ENCODE data around the gene SLC6A6. TPM values are rescaled to one million over a fixed set of nuclear protein-coding genes. Genes with fewer than 3 reads are reported as not detected.
"Not testable (repeated sequence)": the region's sequence is repeated elsewhere in the genome, so short reads cannot be mapped to it uniquely, and the experiment has no call there.

Gene SLC6A6
- total RNA-seq, 2 donors from 2014 or later, result 51.8 to 68.6 TPM

DNA sequence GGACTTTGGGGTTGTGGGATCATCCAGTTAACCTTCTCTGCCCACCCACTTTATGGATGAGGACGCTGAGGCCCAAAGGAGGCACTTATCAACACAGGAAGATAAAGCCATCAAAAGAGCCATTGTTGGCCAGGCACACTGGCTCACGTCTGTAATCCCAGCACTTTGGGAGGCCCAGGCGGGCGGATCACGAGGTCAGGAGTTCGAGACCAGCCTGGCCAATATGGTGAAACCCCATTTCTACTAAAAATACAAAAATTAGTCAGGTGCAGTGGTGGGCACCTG, 7.3 kb downstream of the SLC6A6 start:
- not testable (repeated sequence) for ATAC-seq; H3K27me3 Mint-ChIP-seq; H3K9me3 ChIP-seq (ENCODE audit: control insufficient read depth, low read length, poor library complexity, severe bottlenecking); H3K36me3 Mint-ChIP-seq (ENCODE audit: low read depth); H3K4me3 Mint-ChIP-seq; DNase-seq
- H3K4me1 Mint-ChIP-seq, result peaks cover 36% of the 10 kb centered on the region
- peak overlapping the region; percentile 80 for H3K27ac Mint-ChIP-seq

- no peaks in the 10 kb centered on the region for H3K9me3 ChIP-seq (ENCODE audit: control insufficient read depth, low read length, poor library complexity, severe bottlenecking)
- Mint-ChIP-seq H3K27me3 (no peaks in the 10 kb centered on the region), H3K27ac (peak overlapping the region; percentile 80), H3K4me3 (no peak overlapping the region), H3K36me3 (ENCODE audit: low read depth) (peaks cover 4% of the 10 kb centered on the region), H3K4me1 (peaks cover 38% of the 10 kb centered on the region)
- ATAC-seq, result no peak
- DNase-seq, result no peak
Observed at GRCh38 chr3:14410106-14410502, 7.7 kb downstream of the SLC6A6 start.

DNA sequence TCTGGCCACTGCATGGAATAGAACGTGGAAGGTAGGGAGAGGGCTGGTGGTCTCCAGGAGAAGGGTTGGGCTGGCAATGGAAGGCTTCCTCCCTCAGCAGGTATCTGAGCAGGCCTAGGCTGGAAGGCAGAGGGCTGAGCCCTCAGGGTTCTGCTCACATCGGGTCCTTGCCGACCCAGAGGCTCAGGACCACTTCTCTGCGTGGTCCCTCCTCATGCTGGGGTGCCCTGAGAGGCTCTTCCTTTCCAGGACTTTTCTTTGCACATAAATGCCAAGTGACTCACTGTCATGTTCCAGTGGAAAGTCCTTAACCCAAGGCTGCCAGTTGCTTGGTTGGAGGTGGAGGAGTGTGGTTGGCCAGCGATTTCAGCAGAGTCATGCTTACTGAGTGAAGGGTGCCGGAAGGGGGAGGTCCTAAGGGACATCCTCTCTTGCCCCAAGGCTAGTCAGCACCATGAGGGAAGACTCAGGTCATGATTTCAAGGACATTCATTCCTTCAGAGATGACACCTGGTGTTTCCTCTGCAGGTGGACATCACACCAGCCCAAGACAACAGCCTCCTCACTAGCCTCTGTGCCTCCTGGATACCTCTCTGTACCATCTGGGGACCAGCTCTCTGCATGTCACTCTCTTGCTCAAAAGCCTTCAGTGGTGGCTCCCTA, 8.2 kb downstream of the SLC6A6 start:
- H3K27me3 Mint-ChIP-seq, result no peaks in the 10 kb centered on the region
- peaks cover 33% of the 10 kb centered on the region for H3K4me1 Mint-ChIP-seq
- peak; percentile 71 for ATAC-seq
- no peaks in the 10 kb centered on the region for H3K9me3 ChIP-seq (ENCODE audit: control insufficient read depth, low read length, poor library complexity, severe bottlenecking)
- no peak overlapping the region for H3K4me3 Mint-ChIP-seq
- peak overlapping the region; percentile 43 for H3K27ac Mint-ChIP-seq
- no peak for DNase-seq
- peaks cover 4% of the 10 kb centered on the region for H3K36me3 Mint-ChIP-seq (ENCODE audit: low read depth)

DNA sequence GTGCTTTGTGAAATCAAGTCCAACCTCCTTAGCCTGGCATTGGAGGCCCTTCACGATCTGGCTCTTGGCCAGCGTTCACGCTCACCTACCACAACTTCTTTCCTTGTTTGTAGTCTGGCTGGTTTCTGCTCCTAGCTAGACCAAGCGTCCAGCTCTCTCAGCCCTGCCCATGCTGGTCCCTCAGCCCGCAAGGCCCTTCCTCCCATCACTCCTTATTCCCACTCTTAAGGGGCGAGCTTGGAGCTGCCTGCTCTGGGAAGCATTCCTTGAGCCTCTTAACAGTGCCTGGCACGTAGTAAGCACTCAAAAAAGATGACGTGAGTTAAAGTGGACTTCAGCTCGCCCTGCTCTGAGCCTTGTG, 8.7 kb downstream of the SLC6A6 start:
- Mint-ChIP-seq H3K4me3 (no peak overlapping the region), H3K4me1 (peaks cover 29% of the 10 kb centered on the region), H3K27ac (no peak overlapping the region), H3K27me3 (no peaks in the 10 kb centered on the region), H3K36me3 (ENCODE audit: low read depth) (peaks cover 4% of the 10 kb centered on the region)
- ATAC-seq (no peak), DNase-seq (no peak)
- no peaks in the 10 kb centered on the region for H3K9me3 ChIP-seq (ENCODE audit: control insufficient read depth, low read length, poor library complexity, severe bottlenecking)

DNA sequence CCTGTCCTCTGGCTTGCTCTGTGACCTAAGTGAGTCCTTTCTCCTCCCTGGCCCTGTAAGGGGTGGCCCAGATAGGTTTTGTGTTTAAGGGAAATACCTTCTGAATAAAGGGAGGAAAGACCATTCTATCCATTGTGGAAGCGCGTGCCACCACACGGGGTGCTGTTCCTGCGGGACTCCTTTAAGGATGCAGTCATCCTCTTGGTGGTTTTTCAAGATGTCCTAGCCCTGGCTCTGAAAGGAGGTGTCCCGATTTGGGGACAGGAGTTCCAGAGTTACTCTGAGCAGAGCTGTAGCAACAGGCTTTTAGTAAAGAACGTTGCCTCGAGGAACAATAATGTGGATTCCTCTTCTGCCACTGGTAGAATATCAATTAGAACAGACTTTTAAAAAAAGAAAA, 9.6 kb downstream of the SLC6A6 start:
- Mint-ChIP-seq H3K4me3 (no peak overlapping the region), H3K27ac (peak overlapping the region; percentile 41), H3K4me1 (peaks cover 26% of the 10 kb centered on the region), H3K36me3 (ENCODE audit: low read depth) (peaks cover 4% of the 10 kb centered on the region), H3K27me3 (no peaks in the 10 kb centered on the region)
- no peaks in the 10 kb centered on the region for H3K9me3 ChIP-seq (ENCODE audit: control insufficient read depth, low read length, poor library complexity, severe bottlenecking)
- DNase-seq, result no peak
- ATAC-seq, result no peak

GRCh38 chr3:14412831-14413380, 10.5 kb downstream of the SLC6A6 start:
- H3K4me1 Mint-ChIP-seq, result peaks cover 19% of the 10 kb centered on the region
- no peaks in the 10 kb centered on the region for H3K27me3 Mint-ChIP-seq
- no peaks in the 10 kb centered on the region for H3K9me3 ChIP-seq (ENCODE audit: control insufficient read depth, low read length, poor library complexity, severe bottlenecking)
- peak overlapping the region; percentile 41 for H3K27ac Mint-ChIP-seq
- DNase-seq (no peak), ATAC-seq (no peak)
- H3K4me3 Mint-ChIP-seq, result no peak overlapping the region
- peaks cover 4% of the 10 kb centered on the region for H3K36me3 Mint-ChIP-seq (ENCODE audit: low read depth)

DNA sequence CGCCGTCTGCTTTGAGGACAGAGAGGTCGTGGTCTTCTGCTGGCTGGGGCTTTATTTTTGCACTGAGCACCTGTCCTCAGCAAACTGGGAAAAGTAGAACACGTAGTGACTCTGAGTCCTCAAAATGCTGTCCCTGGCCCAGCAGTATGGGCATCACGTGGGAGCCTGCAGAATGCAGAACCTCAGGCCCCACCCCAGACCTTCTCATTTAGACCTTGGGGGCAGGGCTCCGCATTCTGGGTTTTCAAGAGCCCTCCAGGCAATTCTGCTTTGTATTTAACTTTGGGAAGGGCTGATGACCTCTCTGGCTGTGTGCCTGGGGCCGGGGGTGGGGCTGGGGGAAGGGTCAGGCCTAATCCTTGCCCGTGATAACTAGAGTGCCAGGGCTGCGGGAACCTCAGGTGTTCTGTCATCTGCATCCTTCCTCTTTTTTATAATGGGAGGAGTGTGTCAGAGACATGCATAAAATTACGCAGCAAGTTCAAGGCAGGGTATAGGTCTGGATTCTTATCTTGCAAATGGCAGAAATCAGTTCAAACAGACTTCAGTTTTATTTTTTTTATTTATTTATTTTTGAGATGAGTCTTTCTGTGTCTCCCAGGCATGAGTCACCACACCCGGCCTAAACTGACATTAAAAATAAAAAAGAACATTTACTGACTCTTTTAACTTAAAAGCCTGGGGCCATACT, 11.1 kb downstream of the SLC6A6 start:
- Mint-ChIP-seq H3K27ac (peak overlapping the region; percentile 41), H3K36me3 (ENCODE audit: low read depth) (peaks cover 4% of the 10 kb centered on the region), H3K27me3 (no peaks in the 10 kb centered on the region), H3K4me1 (peaks cover 21% of the 10 kb centered on the region), H3K4me3 (no peak overlapping the region)
- DNase-seq (no peak), ATAC-seq (no peak)
- H3K9me3 ChIP-seq (ENCODE audit: control insufficient read depth, low read length, poor library complexity, severe bottlenecking), result no peaks in the 10 kb centered on the region

DNA sequence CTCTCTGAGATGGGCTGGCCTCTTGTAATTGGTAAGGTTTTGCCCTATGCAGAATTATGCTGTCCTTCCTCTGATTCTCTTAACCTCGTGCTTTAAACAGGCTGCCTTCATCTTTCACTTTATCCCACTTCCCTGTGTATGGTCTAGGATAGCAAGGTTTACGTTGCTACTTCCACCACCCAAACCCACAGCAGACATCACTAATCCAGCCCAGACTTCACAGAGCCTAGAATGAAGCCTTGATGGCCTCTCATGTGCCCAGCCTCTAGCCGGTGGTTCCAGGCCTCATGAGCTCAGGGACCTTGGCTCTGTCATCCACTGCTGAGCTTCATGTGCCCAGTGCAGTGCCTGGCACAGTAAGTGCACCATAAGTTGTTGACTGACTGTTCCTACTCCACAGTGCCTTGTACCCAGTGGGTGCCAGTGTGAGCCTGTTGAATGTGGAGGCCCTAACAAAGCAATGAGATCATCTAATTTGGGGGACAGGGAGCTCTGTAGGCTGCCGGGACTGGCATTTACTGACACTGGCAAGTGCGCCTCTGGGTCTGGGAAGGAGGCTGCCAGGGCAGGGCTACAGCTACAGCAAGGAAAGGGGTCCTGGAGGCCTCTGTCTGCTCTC, 12.5 kb downstream of the SLC6A6 start:
- no peak for ATAC-seq
- H3K9me3 ChIP-seq (ENCODE audit: control insufficient read depth, low read length, poor library complexity, severe bottlenecking), result no peaks in the 10 kb centered on the region
- Mint-ChIP-seq H3K27me3 (no peaks in the 10 kb centered on the region), H3K4me1 (peaks cover 20% of the 10 kb centered on the region), H3K27ac (peak overlapping the region; percentile 0), H3K36me3 (ENCODE audit: low read depth) (peaks cover 4% of the 10 kb centered on the region), H3K4me3 (no peak overlapping the region)
- no peak for DNase-seq

GRCh38 chr3:14415501-14415900, 13.1 kb downstream of the SLC6A6 start:
- ATAC-seq, result no peak
- no peaks in the 10 kb centered on the region for H3K27me3 Mint-ChIP-seq
- H3K4me1 Mint-ChIP-seq, result peaks cover 17% of the 10 kb centered on the region
- peaks cover 4% of the 10 kb centered on the region for H3K36me3 Mint-ChIP-seq (ENCODE audit: low read depth)
- peak overlapping the region; percentile 0 for H3K27ac Mint-ChIP-seq
- H3K4me3 Mint-ChIP-seq, result no peak overlapping the region
- H3K9me3 ChIP-seq (ENCODE audit: control insufficient read depth, low read length, poor library complexity, severe bottlenecking), result no peaks in the 10 kb centered on the region
- DNase-seq, result no peak

- Mint-ChIP-seq H3K4me1 (peaks cover 13% of the 10 kb centered on the region), H3K4me3 (no peak overlapping the region), H3K27me3 (no peaks in the 10 kb centered on the region), H3K36me3 (ENCODE audit: low read depth) (no peaks in the 10 kb centered on the region), H3K27ac (peak overlapping the region; percentile 0)
- H3K9me3 ChIP-seq (ENCODE audit: control insufficient read depth, low read length, poor library complexity, severe bottlenecking), result no peaks in the 10 kb centered on the region
- no peak for DNase-seq
- ATAC-seq, result no peak
Observed at GRCh38 chr3:14416453-14416852, 14.0 kb downstream of the SLC6A6 start.

DNA sequence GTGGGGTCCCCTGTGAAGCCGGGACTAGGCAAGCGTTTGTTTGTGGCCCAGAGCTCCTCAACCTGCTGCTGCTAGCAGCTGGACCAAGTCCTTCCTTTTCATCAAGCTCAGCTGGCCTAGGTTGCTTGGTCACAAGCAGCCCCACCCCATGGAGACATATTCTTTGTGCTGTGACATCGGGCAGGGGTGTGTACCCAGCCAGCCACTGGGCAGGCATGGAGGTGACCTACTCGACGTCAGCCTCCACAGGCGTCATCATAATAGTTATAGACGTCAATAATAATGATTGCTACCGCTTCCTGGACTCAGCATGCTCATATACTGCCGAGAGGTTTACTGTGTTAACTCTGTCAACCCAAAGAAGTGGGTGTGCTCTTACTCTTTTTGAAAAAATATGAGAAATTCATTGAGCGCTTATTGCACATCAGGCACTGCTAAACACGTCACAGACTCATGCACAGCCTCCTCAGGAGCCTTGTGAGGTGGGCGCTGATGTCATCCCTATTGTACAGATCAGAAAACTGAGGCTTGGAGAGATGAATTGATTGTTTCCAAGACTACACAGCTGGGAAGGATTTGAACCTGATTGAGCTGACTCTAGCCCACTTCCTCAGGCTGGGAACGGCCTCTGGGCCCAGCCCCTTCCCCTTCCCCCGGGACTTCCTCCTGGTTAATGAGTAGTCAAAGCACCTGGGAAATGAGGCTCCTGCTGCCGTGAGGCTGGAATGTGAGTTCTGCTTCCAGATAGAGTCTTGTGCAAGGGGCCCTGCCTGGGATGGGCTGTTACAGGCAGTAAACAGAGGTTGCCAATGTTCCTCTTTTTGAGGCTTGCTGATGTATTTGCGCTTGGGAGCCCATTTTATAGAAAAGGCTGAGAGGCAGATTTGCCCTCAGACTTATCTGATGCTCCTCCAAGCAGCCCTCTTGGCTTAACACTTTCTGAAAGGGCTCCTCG, 16.2 kb downstream of the SLC6A6 start:
- DNase-seq (no peak), ATAC-seq (no peak)
- no peaks in the 10 kb centered on the region for H3K36me3 Mint-ChIP-seq (ENCODE audit: low read depth)
- H3K4me3 Mint-ChIP-seq, result no peak overlapping the region
- peaks cover 20% of the 10 kb centered on the region for H3K4me1 Mint-ChIP-seq
- no peaks in the 10 kb centered on the region for H3K27me3 Mint-ChIP-seq
- H3K9me3 ChIP-seq (ENCODE audit: control insufficient read depth, low read length, poor library complexity, severe bottlenecking), result no peaks in the 10 kb centered on the region
- H3K27ac Mint-ChIP-seq, result no peak overlapping the region

DNA sequence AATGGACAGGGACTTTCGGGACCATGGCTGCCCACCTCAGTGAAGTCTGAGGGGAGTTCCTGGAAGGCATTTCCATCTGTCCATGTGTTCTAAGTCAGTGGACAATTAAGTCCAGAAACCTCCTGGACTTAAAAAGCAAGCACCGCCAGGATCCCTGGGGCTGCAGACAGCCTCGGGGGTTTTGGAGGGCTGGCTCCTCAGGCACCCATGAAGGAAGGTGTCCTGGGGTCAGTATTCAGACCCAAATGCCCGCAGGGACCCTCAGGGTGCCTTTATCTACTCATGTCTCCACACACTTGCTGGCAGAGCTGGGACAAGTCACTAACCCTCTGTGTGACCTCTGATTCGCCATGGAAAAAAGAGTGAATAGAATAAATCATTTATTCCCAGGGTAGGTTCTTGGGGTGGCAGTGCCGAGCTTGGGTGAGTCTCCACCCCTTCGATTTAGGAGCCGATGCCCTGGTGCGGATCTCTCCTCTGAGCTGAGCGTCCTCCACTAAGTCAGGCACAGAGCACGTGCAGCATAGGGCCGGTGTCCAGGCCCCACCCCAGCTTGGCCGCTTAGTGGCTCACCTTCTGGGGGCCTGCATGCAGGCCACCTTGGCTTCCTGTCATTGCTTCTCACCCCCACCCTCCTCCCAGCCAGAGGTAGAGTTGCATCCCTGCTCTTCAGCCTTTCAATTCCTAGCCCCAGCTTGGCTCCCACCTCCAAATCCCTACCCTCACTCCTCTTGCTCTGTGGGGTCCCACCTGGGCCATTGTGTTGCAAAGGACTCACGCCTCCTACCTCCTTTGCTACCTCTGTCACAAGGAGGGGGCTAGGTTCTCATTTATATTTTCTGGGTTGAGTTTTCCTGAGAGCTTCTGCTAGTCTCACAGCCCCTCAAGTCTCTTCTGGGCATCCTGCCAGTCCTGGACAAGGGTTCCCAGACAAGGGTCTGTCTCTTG, 19.9 kb downstream of the SLC6A6 start:
- DNase-seq, result no peak
- Mint-ChIP-seq H3K27me3 (no peaks in the 10 kb centered on the region), H3K27ac (peak overlapping the region; percentile 100), H3K4me1 (peaks cover 47% of the 10 kb centered on the region), H3K36me3 (ENCODE audit: low read depth) (no peaks in the 10 kb centered on the region), H3K4me3 (no peak overlapping the region)
- ATAC-seq, result no peak
- no peaks in the 10 kb centered on the region for H3K9me3 ChIP-seq (ENCODE audit: control insufficient read depth, low read length, poor library complexity, severe bottlenecking)
